ENCODE results near the gene MYBBP1A.
"Not testable (repeated sequence)": the region's sequence is repeated elsewhere in the genome, so short reads cannot be mapped to it uniquely, and the experiment has no call there.

The MYBBP1A gene

GRCh38 chr17:4583206-4583605 lies 28.0 kb upstream of the MYBBP1A start:
- Histone ChIP-seq H3K27me3 (replicated peaks; ENCODE audit: control insufficient read depth, insufficient read depth, low read length) (peaks cover 5% of the 10 kb centered on the region), H3K36me3 (ENCODE audit: control insufficient read depth, insufficient read depth, low read length) (no peaks in the 10 kb centered on the region), H3K4me3 (replicated peaks; ENCODE audit: low read depth, low read length) (no peak overlapping the region)
- no peak for DNase-seq (ENCODE audit: extremely low read depth, insufficient read length)
- TF ChIP-seq, protein P1, sequence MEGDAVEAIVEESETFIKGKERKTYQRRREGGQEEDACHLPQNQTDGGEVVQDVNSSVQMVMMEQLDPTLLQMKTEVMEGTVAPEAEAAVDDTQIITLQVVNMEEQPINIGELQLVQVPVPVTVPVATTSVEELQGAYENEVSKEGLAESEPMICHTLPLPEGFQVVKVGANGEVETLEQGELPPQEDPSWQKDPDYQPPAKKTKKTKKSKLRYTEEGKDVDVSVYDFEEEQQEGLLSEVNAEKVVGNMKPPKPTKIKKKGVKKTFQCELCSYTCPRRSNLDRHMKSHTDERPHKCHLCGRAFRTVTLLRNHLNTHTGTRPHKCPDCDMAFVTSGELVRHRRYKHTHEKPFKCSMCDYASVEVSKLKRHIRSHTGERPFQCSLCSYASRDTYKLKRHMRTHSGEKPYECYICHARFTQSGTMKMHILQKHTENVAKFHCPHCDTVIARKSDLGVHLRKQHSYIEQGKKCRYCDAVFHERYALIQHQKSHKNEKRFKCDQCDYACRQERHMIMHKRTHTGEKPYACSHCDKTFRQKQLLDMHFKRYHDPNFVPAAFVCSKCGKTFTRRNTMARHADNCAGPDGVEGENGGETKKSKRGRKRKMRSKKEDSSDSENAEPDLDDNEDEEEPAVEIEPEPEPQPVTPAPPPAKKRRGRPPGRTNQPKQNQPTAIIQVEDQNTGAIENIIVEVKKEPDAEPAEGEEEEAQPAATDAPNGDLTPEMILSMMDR (IDR thresholded peaks at IDR 0.05; ENCODE audit: insufficient read depth, low read length, poor library complexity, severe bottlenecking): no peak

- Histone ChIP-seq H3K36me3 (ENCODE audit: control insufficient read depth, insufficient read depth, low read length) (no peaks in the 10 kb centered on the region), H3K4me3 (replicated peaks; ENCODE audit: low read depth, low read length) (no peak overlapping the region), H3K27me3 (replicated peaks; ENCODE audit: control insufficient read depth, insufficient read depth, low read length) (peaks cover 5% of the 10 kb centered on the region)
- no peak for DNase-seq (ENCODE audit: extremely low read depth, insufficient read length)
- TF ChIP-seq, protein P1 (IDR thresholded peaks at IDR 0.05; ENCODE audit: insufficient read depth, low read length, poor library complexity, severe bottlenecking): no peak
These were observed 27.5 kb upstream of the MYBBP1A start for GRCh38 chr17:4582691-4583090.

- TF ChIP-seq, protein P1 (IDR thresholded peaks at IDR 0.05; ENCODE audit: insufficient read depth, low read length, poor library complexity, severe bottlenecking): no peak
- DNase-seq (ENCODE audit: extremely low read depth, insufficient read length): no peak
- Histone ChIP-seq H3K27me3 (replicated peaks; ENCODE audit: control insufficient read depth, insufficient read depth, low read length) (peaks cover 5% of the 10 kb centered on the region), H3K4me3 (replicated peaks; ENCODE audit: low read depth, low read length) (no peak overlapping the region), H3K36me3 (ENCODE audit: control insufficient read depth, insufficient read depth, low read length) (no peaks in the 10 kb centered on the region)
These were observed 26.9 kb upstream of the MYBBP1A start for GRCh38 chr17:4582101-4582501.

- H3K4me3 ChIP-seq (replicated peaks; ENCODE audit: low read depth, low read length): no peak overlapping the region
- DNase-seq (ENCODE audit: extremely low read depth, insufficient read length): no peak
- H3K36me3 ChIP-seq (ENCODE audit: control insufficient read depth, insufficient read depth, low read length): no peaks in the 10 kb centered on the region
- TF ChIP-seq, protein P1 (IDR thresholded peaks at IDR 0.05; ENCODE audit: insufficient read depth, low read length, poor library complexity, severe bottlenecking): no peak
- H3K27me3 ChIP-seq (replicated peaks; ENCODE audit: control insufficient read depth, insufficient read depth, low read length): peaks cover 5% of the 10 kb centered on the region
These were observed 25.1 kb upstream of the MYBBP1A start for GRCh38 chr17:4580291-4580690.

DNA sequence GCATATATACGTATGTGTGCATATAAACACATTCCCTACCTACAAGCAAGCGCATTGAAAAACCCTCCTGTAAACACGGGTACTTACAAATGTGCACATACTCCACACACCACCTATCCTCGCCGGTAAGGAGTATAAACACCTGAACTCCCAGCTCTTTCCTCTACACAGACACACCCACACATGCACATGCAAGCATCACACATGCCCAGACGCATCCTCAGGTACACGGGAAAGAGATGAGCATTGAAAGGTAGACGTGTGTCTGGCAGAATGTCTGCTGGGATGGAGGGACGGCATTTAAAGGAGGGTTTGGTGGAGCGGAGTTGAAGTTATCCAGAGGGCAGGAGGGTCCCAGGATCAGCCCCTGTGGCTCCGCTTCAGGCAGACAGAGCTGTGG lies 24.5 kb upstream of the MYBBP1A start:
- no peaks in the 10 kb centered on the region for H3K36me3 ChIP-seq (ENCODE audit: control insufficient read depth, insufficient read depth, low read length)
- TF ChIP-seq, protein P1 (IDR thresholded peaks at IDR 0.05; ENCODE audit: insufficient read depth, low read length, poor library complexity, severe bottlenecking): no peak
- H3K4me3 ChIP-seq (replicated peaks; ENCODE audit: low read depth, low read length): no peak overlapping the region
- DNase-seq (ENCODE audit: extremely low read depth, insufficient read length): no peak
- peaks cover 5% of the 10 kb centered on the region for H3K27me3 ChIP-seq (replicated peaks; ENCODE audit: control insufficient read depth, insufficient read depth, low read length)

DNA sequence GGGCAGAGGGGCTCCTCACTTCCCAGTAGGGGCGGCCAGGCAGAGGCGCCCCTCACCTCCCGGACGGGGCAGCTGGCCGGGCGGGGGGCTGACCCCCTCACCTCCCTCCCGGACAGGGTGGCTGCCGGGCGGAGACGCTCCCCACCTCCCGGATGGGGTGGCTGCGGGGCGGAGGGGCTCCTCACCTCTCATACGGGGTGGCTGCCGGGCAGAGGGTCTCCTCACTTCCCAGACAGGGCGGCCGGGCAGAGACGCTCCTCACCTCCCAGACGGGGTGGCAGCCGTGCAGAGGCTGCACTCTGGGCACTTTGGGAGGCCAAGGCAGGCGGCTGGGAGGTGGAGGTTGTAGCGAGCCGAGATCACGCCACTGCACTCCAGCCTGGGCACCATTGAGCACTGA lies 23.2 kb upstream of the MYBBP1A start:
- H3K36me3 ChIP-seq (ENCODE audit: control insufficient read depth, insufficient read depth, low read length); DNase-seq (ENCODE audit: extremely low read depth, insufficient read length); H3K4me3 ChIP-seq (replicated peaks; ENCODE audit: low read depth, low read length); H3K27me3 ChIP-seq (replicated peaks; ENCODE audit: control insufficient read depth, insufficient read depth, low read length): not testable (repeated sequence)
